ENCODE data around the gene AQP1. TPM values are rescaled to one million over a fixed set of nuclear protein-coding genes. Genes with fewer than 3 reads are reported as not detected.

The AQP1 gene
- total RNA-seq: 0.14 TPM in 1 of 2 replicates, not detected in the other

DNA sequence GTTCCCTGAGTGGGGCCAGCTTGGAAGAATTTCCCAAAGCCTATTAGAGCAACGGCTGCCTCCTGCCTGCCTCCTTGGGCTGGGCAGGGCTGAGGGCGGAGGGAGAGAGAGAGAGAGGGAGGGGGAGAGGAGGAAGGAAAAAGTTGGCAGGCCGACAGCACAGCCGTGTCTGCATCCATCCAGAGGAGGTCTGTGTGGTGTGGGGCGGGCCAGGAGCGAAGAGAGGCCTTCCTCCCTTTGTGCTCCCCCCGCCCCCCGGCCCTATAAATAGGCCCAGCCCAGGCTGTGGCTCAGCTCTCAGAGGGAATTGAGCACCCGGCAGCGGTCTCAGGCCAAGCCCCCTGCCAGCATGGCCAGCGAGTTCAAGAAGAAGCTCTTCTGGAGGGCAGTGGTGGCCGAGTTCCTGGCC lies at the start of gene AQP1:
TSS of gene AQP1 (plus strand) at position 293 of the 409 bp plus-strand sequence. CDS start at position 350, 57 bp downstream.

DNA sequence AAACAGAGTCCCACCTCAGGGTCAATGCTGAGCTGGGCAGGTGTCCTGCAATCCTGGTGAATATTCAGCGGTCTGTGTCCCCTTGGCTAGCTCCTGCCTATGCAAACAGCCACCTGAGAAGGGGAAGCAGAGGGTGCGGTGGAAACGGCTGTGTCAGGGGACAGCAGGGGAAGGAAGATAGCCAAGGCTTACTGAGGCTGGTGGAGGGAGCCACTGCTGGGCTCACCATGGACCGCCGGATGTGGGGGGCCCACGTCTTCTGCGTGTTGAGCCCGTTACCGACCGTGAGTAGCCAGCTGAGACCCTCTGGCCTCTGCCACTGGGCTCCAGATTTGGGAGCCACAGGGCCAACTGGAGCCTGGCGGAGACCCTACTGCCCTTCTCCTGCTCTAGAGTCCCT lies 52.2 kb downstream of the AQP1 start, which contains the start of gene GHRHR:
TSS of gene GHRHR (plus strand) at position 112 of the 400 bp plus-strand sequence. CDS start at position 228, 116 bp downstream.

Other genes starting within 250 kb of the AQP1 start
- not detected in 2 replicates for gene CRHR2, start 229.4 kb upstream of the AQP1 start, total RNA-seq
- not detected in 2 replicates for gene INMT, start 159.7 kb upstream of the AQP1 start, total RNA-seq
- 1.4 and 3.5 TPM in 2 replicates for gene MINDY4, start 140.4 kb upstream of the AQP1 start, total RNA-seq
- not detected in 2 replicates for gene GHRHR, start 52.1 kb downstream of the AQP1 start, total RNA-seq
- not detected in 2 replicates for gene ADCYAP1R1, start 140.5 kb downstream of the AQP1 start, total RNA-seq

Measured in nasal cavity respiratory epithelium epithelial cell of viscerocranial mucosa (primary cell).